RKO (cell line): ENCODE measurements around the gene THADA.

Experiments
- DNase-seq: peaks from one replicate; pipeline ENCODE4 v3.0.0-alpha.2; 2016; ENCODE audit warnings: low spot score

THADA gene

GRCh38 chr2:43321446-43321845 lies 274.4 kb downstream of the THADA start:
- DNase-seq = no peak

GRCh38 chr2:43319541-43319940 lies 276.3 kb downstream of the THADA start:
- no peak for DNase-seq

GRCh38 chr2:43318791-43319190 lies 277.0 kb downstream of the THADA start:
- DNase-seq = no peak

- DNase-seq = no peak
These were observed 278.2 kb downstream of the THADA start for GRCh38 chr2:43317680-43318079.

- no peak for DNase-seq
These were observed 278.6 kb downstream of the THADA start for GRCh38 chr2:43317194-43317593.

- no peak for DNase-seq
These were observed 280.4 kb downstream of the THADA start for GRCh38 chr2:43315482-43315881.

GRCh38 chr2:43314299-43314927 lies 281.4 kb downstream of the THADA start:
- no peak for DNase-seq

- no peak for DNase-seq
These were observed 282.2 kb downstream of the THADA start for GRCh38 chr2:43313642-43314017.

- no peak for DNase-seq
These were observed 282.8 kb downstream of the THADA start for GRCh38 chr2:43312755-43313641.

- no peak for DNase-seq
These were observed 284.6 kb downstream of the THADA start for GRCh38 chr2:43311276-43311675.

GRCh38 chr2:43309935-43310334 lies 285.9 kb downstream of the THADA start:
- DNase-seq = no peak

GRCh38 chr2:43307973-43308372 lies 287.9 kb downstream of the THADA start:
- no peak for DNase-seq

GRCh38 chr2:43307046-43307445 lies 288.8 kb downstream of the THADA start:
- no peak for DNase-seq

GRCh38 chr2:43306197-43306596 lies 289.6 kb downstream of the THADA start:
- no peak for DNase-seq

GRCh38 chr2:43305517-43305916 lies 290.3 kb downstream of the THADA start:
- no peak for DNase-seq

GRCh38 chr2:43305012-43305411 lies 290.8 kb downstream of the THADA start:
- no peak for DNase-seq

- DNase-seq = no peak
These were observed 291.9 kb downstream of the THADA start for GRCh38 chr2:43303889-43304288.

GRCh38 chr2:43302961-43303494 lies 292.8 kb downstream of the THADA start:
- no peak for DNase-seq

- DNase-seq = no peak
These were observed 293.5 kb downstream of the THADA start for GRCh38 chr2:43302182-43302960.

GRCh38 chr2:43300781-43301583 lies 294.9 kb downstream of the THADA start:
- DNase-seq = no peak

GRCh38 chr2:43300222-43300621 lies 295.6 kb downstream of the THADA start:
- DNase-seq = no peak

GRCh38 chr2:43298500-43298899 lies 297.3 kb downstream of the THADA start:
- DNase-seq = no peak
